Caco-2 (cell line): ENCODE data around the gene SATB1. TPM values are rescaled to one million over a fixed set of nuclear protein-coding genes. Genes with fewer than 3 reads are reported as not detected.

Source experiments
- BruUV-seq: library from RNA; stranded (reverse); fragments of 400-500 nt; replicated peaks from 2 replicates; lab custom pipeline; 2021; lab: Mats Ljungman, UMichigan
- CTCF ChIA-PET: fragments of 300-600 bp; sonication (Branson Sonifier 250); formaldehyde crosslinking; loops from one replicate; lab custom pipeline; 2022; ENCODE audit warnings: antibody characterized with exemption; lab: Charles Lee
- POLR2A ChIA-PET: fragments of 300-600 bp; sonication (Branson Sonifier 250); formaldehyde crosslinking; loops from one replicate; lab custom pipeline; 2022; ENCODE audit warnings: antibody characterized with exemption; lab: Charles Lee
- DNase-seq, 2 experiments: peaks; one replicate each; pipeline versions ENCODE4 v3.0.0 to v3.0.0-alpha.2; 2020 to 2022
- H3K27me3 ChIP-seq: replicated peaks from 2 replicates; pipeline ENCODE4 v1.6.0; 2011; ENCODE audit warnings: low read length; ENCODE audit not compliant: control insufficient read depth, insufficient read depth
- H3K36me3 ChIP-seq: 2 replicates; pipeline ENCODE4 v1.5.1; 2011; ENCODE audit warnings: low read length; ENCODE audit not compliant: control insufficient read depth, insufficient read depth
- H3K4me1 ChIP-seq: fragments of 250-450 bp; sonication (Bioruptor Pico); 2 replicates; pipeline ENCODE4 v1.5.1; 2020; ENCODE audit warnings: mild to moderate bottlenecking
- H3K4me3 ChIP-seq: 2 replicates; pipeline ENCODE4 v1.5.1; 2011; ENCODE audit warnings: low read depth, mild to moderate bottlenecking, control low read depth, low read length
- H3K9me3 ChIP-seq: fragments of 250-450 bp; sonication (Bioruptor Pico); 2 replicates; pipeline ENCODE4 v1.5.1; 2020; ENCODE audit warnings: mild to moderate bottlenecking, moderate library complexity
- H3K27ac Mint-ChIP-seq: one replicate; pipeline ENCODE4 v1.8.0; 2022; ENCODE audit warnings: mixed read lengths; ENCODE audit not compliant: unreplicated experiment
- H3K27me3 Mint-ChIP-seq: one replicate; pipeline ENCODE4 v1.8.0; 2022; ENCODE audit warnings: mixed read lengths; ENCODE audit not compliant: insufficient read depth, unreplicated experiment
- H3K36me3 Mint-ChIP-seq: one replicate; pipeline ENCODE4 v1.8.0; 2022; ENCODE audit warnings: mild to moderate bottlenecking, mixed read lengths; ENCODE audit not compliant: insufficient read depth, unreplicated experiment
- H3K4me1 Mint-ChIP-seq: one replicate; pipeline ENCODE4 v1.8.0; 2022; ENCODE audit warnings: low read depth, mixed read lengths; ENCODE audit not compliant: unreplicated experiment
- H3K4me3 Mint-ChIP-seq: one replicate; pipeline ENCODE4 v1.8.0; 2022; ENCODE audit warnings: mild to moderate bottlenecking, moderate library complexity, mixed read lengths; ENCODE audit not compliant: unreplicated experiment
- H3K9me3 Mint-ChIP-seq: one replicate; pipeline ENCODE4 v1.8.0; 2022; ENCODE audit warnings: mixed read lengths; ENCODE audit not compliant: unreplicated experiment
- intact Hi-C: fragments of 100-400 bp; cut with micrococcal nuclease; formaldehyde crosslinking; loops from one replicate; pipeline ENCODE4 v1.10.0; 2022; ENCODE audit not compliant: unreplicated experiment
- total RNA-seq: library from RNA; stranded (reverse); gene quantifications from 2 replicates; pipeline ENCODE4 v1.2.3, GENCODE V29; 2022
- TF ChIP-seq, protein P1 (sequence below), 2 experiments: fragments of 200-600 bp in 1 of 2; IDR thresholded peaks; 1 replicate in 1 of 2; 2 replicates in 1 of 2; pipeline versions ENCODE4 v1.5.1 to v1.8.0; 2011 to 2022; ENCODE audit warnings: antibody characterized with exemption in 1 of 2, control low read depth in 1 of 2, inconsistent platforms in 1 of 2, low read depth in 1 of 2, low read length in 1 of 2, mild to moderate bottlenecking in 1 of 2, moderate library complexity in 1 of 2; ENCODE audit not compliant: insufficient read depth in 1 of 2, severe bottlenecking in 1 of 2, unreplicated experiment in 1 of 2

SATB1 gene
- total RNA-seq, 1 experiment from 2014 or later, result 13.8 TPM

DNA sequence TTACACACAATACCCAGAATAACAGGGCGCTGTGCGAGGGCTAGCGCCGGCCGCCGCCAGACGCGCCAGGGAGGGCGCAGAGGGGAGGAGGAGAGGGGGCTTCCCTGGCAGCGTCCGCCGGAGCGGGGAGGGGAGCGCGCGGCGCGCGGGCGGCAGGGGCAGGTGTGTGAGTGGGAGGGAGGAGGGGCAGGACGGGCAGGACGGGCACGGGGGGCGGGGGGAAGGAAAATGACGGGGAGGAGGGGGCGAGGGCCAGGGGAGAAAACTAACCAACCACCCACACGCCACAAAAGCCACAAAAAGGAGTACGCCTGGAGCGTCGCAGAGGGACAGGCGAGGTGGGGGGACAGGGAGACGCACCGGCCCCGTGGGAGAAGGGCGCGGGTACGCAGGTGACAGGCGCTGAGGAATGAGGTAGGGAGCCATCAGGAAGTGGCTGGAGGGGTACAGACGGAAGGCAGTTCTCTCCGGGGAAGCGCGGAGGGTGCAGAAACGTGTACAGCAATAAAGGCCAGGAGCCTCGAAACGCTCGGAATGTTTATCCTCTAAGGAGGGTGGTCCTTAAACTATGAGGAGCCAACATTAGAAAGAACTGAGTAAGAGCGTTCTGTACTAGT lies 610 bp upstream of the SATB1 start:
- peak overlapping the region; percentile 72 for H3K4me3 ChIP-seq
- BruUV-seq, result no TSS peak
- ChIA-PET CTCF (no interaction called here), POLR2A (no interaction called here)
- Mint-ChIP-seq H3K4me3 (peak overlapping the region; percentile 86), H3K27ac (peak overlapping the region; percentile 76), H3K27me3 (no peaks in the 10 kb centered on the region), H3K4me1 (peaks cover 3% of the 10 kb centered on the region), H3K36me3 (peaks cover 17% of the 10 kb centered on the region), H3K9me3 (no peaks in the 10 kb centered on the region)
- H3K27me3 ChIP-seq, result no peaks in the 10 kb centered on the region
- H3K9me3 ChIP-seq, result no peaks in the 10 kb centered on the region
- TF ChIP-seq, protein P1, sequence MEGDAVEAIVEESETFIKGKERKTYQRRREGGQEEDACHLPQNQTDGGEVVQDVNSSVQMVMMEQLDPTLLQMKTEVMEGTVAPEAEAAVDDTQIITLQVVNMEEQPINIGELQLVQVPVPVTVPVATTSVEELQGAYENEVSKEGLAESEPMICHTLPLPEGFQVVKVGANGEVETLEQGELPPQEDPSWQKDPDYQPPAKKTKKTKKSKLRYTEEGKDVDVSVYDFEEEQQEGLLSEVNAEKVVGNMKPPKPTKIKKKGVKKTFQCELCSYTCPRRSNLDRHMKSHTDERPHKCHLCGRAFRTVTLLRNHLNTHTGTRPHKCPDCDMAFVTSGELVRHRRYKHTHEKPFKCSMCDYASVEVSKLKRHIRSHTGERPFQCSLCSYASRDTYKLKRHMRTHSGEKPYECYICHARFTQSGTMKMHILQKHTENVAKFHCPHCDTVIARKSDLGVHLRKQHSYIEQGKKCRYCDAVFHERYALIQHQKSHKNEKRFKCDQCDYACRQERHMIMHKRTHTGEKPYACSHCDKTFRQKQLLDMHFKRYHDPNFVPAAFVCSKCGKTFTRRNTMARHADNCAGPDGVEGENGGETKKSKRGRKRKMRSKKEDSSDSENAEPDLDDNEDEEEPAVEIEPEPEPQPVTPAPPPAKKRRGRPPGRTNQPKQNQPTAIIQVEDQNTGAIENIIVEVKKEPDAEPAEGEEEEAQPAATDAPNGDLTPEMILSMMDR (IDR thresholded peaks at IDR 0.05; ENCODE audit: insufficient read depth in 1 of 2, low read depth in 1 of 2, low read length in 1 of 2, severe bottlenecking in 1 of 2, unreplicated experiment in 1 of 2), result no peak
- H3K4me1 ChIP-seq, result no peaks in the 10 kb centered on the region
- intact Hi-C loops, result loop anchor here (1.0 to 2.0 kb wide), 2 partner anchors 19 to 333 kb away; no protein-coding TSS in a partner anchor
- DNase-seq, result peak; percentile 47 to 55
- no peaks in the 10 kb centered on the region for H3K36me3 ChIP-seq

DNA sequence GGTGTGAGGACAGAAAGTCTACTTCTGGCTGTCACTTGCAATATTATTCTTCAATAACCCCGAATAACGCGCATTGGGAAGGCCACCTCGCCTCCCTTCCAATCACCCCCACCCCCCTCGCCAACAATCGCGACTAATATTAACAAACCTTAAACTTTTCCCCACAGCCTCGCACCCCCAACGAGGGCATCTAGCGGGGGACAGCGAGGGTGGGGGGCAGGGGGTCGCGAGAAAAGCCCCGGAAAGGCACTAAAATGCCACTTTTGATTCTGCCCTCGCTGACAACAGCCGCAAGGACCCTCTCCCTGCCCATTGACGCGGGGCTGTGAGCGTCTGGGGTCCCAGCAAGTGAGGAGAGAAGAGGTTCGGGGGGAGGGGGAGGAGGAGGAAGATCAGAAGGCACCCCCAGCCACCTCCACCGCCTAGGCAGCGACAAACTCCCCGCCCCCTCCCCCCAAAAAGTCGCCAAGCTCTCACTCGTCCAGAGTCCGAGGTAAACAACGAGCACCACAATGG lies 868 bp downstream of the SATB1 start:
- ChIA-PET POLR2A (interaction anchor here (0.6 kb wide), 1 partner anchor 21 kb away, joined by 5 read pairs; no protein-coding TSS in a partner anchor), CTCF (no interaction called here)
- TF ChIP-seq, protein P1 (IDR thresholded peaks at IDR 0.05; ENCODE audit: insufficient read depth in 1 of 2, low read depth in 1 of 2, low read length in 1 of 2, severe bottlenecking in 1 of 2, unreplicated experiment in 1 of 2), result no peak
- Mint-ChIP-seq H3K9me3 (no peaks in the 10 kb centered on the region), H3K27me3 (no peaks in the 10 kb centered on the region), H3K27ac (peak overlapping the region; percentile 63), H3K4me3 (peak overlapping the region; percentile 86), H3K4me1 (peaks cover 15% of the 10 kb centered on the region), H3K36me3 (peaks cover 17% of the 10 kb centered on the region)
- DNase-seq, result no peak
- Histone ChIP-seq H3K4me3 (peak overlapping the region; percentile 72), H3K4me1 (peaks cover 2% of the 10 kb centered on the region; the same call in 1 of the 2 replicates), H3K36me3 (no peaks in the 10 kb centered on the region), H3K9me3 (no peaks in the 10 kb centered on the region), H3K27me3 (no peaks in the 10 kb centered on the region)
- intact Hi-C loops, result loop anchor here (2.0 kb wide), 1 partner anchor 335 kb away; no protein-coding TSS in a partner anchor
- no TSS peak for BruUV-seq

DNA sequence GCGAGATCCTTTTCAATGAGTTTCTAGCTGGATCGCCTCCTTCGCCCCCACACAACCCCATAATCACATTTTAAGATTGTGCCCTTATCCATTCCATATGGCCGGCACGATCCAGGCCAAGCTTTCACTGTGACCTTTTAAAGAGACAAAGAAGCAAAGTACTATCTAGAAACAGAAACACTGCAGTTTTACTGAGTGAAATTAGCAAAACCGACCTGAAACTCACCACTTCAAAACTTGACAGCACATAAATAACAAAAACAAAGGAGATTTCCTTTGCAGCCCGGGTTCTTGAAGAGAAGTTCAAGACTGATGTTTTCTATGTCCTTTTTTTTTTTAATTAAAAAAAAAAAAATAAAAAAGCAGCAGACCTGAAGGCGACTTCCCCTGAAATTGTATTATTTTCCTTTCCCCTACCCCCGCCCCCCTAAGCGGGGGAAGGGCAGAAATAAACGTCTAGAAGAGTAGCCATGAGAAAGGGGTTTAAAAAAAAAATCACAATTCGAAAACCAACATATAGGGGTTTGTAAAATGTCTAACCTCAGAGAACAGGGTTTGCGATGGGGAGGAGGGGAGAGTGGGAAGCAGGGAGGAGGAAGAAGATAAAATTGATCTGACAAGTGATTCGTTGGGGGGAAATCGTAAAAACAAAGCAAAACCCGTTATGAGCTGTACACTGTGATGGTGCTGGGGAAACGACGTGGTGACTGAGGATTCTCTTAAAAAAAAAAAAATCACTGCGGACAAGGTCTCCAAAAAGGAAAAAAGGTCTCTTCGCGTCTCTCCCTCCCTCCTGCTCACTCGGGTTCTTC lies 1.5 kb downstream of the SATB1 start:
- TF ChIP-seq, protein P1 (IDR thresholded peaks at IDR 0.05; ENCODE audit: insufficient read depth in 1 of 2, low read depth in 1 of 2, low read length in 1 of 2, severe bottlenecking in 1 of 2, unreplicated experiment in 1 of 2), result no peak
- Mint-ChIP-seq H3K9me3 (no peaks in the 10 kb centered on the region), H3K27me3 (no peaks in the 10 kb centered on the region), H3K36me3 (peaks cover 17% of the 10 kb centered on the region), H3K4me1 (peaks cover 15% of the 10 kb centered on the region), H3K4me3 (peak overlapping the region; percentile 86), H3K27ac (peak overlapping the region; percentile 49)
- BruUV-seq, result no TSS peak
- Histone ChIP-seq H3K4me1 (peaks cover 8% of the 10 kb centered on the region; the same call in 1 of the 2 replicates), H3K4me3 (peak overlapping the region; percentile 72), H3K27me3 (no peaks in the 10 kb centered on the region), H3K9me3 (no peaks in the 10 kb centered on the region), H3K36me3 (no peaks in the 10 kb centered on the region)
- ChIA-PET POLR2A (interaction anchor here (0.6 kb wide), 1 partner anchor 22 kb away, joined by 5 read pairs; no protein-coding TSS in a partner anchor), CTCF (no interaction called here)
- DNase-seq, result peak in 1 of 2 experiments; percentile 28
- intact Hi-C loops, result loop anchor here (2.0 kb wide), 1 partner anchor 335 kb away; no protein-coding TSS in a partner anchor
